Right forelimb (tissue), 1 donor: ENCODE results near the gene MEG3.

Experiments used
- DNase-seq: peaks from one replicate; pipeline ENCODE4 v3.0.0-alpha.2; 2018

Gene MEG3

DNA sequence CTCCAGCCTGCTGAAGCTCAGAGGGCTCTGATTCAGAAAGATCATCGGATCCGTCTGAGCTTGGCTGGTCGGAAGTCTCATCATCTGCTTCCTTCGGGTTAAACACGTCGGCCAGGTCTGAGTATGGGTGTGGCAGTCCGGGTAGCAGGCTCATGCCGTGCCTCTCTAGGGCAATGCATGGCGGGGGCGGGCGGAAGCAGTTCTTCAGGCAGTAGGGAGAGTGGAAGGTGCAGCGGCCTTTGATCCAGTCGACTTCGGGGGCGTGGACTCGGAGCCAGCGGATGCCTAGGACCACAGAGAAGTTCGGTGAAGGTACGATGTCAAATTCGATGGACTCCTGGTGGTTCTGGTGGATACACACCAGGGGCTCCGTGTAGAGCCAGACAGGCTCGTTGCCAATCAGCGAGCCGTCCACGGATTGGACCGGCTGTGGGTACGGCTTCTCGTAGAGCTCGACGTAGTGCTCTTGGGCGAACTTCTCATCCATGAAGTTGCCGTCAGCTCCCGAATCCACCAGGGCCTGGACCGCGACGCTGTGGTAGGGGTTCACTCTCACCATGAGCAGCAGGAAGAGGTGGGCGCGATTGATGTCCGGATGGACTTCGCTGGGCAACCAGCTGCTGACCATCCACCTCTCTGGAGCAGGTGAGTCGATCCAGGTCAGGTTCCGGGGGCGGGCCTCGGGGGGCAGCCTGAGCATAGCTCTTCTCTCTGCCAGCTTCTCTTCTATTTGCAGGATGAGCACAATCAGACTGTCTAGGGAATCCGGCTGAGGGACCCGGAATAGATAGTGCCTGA, 57.3 kb downstream of the MEG3 start:
- DNase-seq: no peak

DNA sequence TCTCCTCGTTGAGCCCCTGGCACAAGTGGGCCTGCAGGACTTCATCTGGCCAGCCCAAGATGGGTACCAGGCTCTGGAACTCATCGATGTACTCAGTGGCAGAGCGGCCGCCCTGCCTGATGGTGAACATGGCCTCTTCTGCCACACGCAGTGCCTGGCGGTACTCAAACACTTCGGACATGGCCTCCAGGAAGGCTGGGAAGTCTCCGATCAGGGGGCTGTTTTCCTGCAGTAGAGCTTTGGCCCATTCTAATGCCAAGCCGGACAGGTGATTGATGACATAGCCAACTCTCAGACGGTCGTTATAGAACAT, 57.8 kb downstream of the MEG3 start:
- no peak for DNase-seq

GRCh38 chr14:100884456-100884855, 58.5 kb downstream of the MEG3 start:
- no peak for DNase-seq

DNA sequence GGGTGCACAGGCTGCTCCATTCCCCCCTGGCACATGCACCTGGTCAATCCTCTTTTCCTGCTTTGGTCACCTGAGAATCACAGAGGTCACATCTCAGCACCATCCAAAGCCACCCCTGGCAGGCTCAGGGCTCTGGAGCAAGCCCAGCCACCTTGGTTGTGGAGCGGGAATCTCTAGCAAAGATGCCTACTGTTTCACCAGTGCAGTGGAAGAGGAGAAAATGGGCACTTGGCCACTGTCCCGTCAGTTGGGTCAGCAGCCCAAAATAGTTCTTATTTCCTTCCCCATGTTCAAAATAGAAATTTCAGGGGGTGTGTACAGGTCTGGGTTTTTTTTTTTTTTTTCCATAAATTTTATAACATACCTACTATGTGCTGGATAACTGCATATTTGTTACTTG, 59.3 kb downstream of the MEG3 start:
- DNase-seq: no peak

- no peak for DNase-seq
Observed at GRCh38 chr14:100885617-100886016, 59.7 kb downstream of the MEG3 start.

- no peak for DNase-seq
Observed at GRCh38 chr14:100887728-100888335, 61.9 kb downstream of the MEG3 start.

DNA sequence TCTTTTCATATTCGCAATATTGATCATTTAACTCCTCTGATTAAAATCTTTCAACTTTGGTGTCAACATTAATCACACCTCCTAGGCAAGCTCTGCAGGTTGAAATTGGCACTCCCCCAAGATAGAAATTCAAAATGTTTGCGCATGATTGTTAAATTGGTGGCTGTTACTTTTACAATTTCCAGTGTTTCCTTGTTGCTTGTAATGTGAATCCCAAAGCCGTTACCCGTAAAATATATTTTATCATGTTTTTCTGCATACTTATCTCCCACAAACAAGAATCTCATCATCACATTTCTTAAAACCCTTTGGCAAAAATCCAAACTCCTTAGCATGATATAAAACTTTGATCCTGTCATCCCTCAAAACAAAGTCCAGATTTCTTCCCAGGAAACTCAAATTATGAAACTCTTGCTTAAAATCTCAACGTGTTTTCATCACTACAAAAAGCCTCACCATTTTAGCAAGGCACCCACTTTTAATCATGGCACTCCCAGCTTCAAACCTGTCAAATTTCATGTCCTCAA, 62.9 kb downstream of the MEG3 start:
- DNase-seq: no peak

DNA sequence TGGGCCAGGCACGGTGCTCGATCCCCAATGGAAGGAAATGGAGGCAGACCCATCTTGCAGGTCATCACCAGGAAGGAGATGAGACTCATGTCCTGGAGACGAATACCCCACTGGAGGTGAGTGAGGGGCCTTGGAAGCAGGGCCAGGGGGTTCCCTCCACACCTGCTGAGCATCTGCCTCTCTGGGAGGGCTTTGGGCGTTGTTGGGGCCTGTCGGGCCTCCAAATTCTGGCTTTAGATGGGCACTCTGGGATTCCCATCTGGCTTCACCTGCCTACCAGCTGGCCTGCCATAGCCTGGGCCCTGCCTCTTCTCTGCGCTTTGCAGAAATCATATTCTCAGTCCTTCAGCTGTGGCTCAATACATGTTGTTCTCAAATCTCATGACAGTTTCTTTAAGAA, 63.7 kb downstream of the MEG3 start:
- DNase-seq: no peak

- peak; percentile 42 for DNase-seq
Observed at GRCh38 chr14:100890061-100890850, 64.3 kb downstream of the MEG3 start.

GRCh38 chr14:100891051-100891450, 65.1 kb downstream of the MEG3 start:
- no peak for DNase-seq

- peak; percentile 40 for DNase-seq
Observed at GRCh38 chr14:100891501-100892445, 65.9 kb downstream of the MEG3 start.

GRCh38 chr14:100892496-100893227, 66.7 kb downstream of the MEG3 start:
- peak; percentile 35 for DNase-seq

- peak; percentile 38 for DNase-seq
Observed at GRCh38 chr14:100893228-100893601, 67.3 kb downstream of the MEG3 start.

GRCh38 chr14:100893760-100894159, 67.8 kb downstream of the MEG3 start:
- DNase-seq: peak; percentile 37

- DNase-seq: peak; percentile 28
Observed at GRCh38 chr14:100894416-100894815, 68.5 kb downstream of the MEG3 start.

GRCh38 chr14:100895411-100895810, 69.5 kb downstream of the MEG3 start:
- no peak for DNase-seq

DNA sequence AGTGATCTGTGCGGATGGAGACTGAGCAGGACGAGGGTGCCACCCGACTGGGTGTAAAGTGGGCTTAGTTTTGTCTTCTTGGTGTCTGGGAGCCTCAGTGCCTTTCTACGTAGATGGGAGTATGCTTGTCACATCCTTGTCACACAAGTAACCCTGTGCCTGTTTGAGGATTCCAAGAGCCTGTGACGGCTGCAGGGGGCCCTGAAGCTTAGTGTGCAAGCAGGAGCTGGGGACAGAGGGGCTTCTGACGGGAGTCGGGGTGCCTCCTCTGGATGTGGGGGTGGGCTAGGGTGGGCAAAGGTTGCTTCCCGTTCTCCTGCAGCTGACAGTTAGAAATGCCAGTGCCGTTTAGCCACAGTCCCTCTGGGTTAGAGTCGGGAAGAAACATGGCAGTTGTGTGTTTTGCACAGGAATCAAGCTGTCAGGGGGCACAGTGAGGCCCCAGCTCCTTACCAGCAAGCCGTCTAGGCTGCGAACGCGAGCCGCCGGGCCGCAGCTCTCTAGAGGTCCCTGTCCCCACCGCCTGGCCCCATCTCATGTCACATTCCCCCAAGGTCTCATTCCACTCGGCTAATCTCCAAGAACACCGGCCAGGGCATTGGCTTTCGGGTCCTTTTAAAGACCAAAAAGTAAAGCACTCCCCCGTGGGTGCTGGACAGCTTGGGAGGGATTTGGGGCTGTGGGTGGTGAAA, 70.6 kb downstream of the MEG3 start:
- DNase-seq: peak; percentile 46

- DNase-seq: no peak
Observed at GRCh38 chr14:100898465-100898864, 72.5 kb downstream of the MEG3 start.

DNA sequence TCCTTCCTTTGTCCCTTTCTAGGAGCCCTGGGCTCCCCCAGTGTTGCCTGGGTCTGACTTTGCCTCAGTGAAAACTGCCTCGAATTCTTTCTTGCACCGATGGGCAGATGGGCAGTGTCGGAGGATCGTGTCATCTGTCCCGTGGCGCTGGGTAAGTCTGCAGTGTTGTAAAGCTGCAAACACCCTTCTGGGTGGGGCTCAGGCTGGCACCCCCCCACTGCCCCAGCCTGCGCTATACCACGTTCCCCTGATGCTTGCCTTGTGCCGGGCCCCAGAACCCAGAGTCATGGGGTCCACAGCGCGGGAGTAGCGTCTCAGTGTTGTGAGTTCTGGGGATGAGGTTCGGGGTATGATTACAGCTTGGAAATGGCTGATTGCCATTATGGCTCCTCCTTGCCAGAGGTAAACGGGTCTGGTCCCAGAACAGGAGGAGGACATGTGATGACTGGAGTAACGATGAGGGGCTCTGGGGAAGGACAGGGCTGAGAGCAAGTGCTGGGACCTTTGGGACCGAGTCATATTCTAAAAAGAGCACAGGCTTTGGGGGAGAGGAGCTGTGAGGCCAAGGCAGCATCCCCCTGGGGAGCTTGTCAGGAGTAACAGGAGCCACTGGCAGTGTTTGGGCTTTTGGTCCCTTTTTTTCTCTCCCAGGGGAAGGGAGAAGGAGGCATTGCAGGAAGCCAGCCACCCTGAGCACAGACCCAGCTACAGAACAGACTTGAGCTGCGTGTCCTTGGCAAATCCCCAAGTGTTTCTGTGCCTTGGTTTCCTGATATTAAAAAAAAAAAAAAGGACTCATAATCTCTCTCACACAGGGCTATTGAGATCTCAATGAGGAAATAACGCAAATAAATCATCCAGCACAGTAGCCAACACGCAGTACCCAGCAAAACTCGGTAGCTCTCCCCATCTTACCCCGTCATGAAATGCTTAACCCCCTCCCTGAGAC, 73.3 kb downstream of the MEG3 start:
- DNase-seq: peak; percentile 54
